ENCODE measurements around the gene FNBP1L. TPM values are rescaled to one million over a fixed set of nuclear protein-coding genes. Genes with fewer than 3 reads are reported as not detected.

Gene FNBP1L
- total and polyA plus RNA-seq, 7 donors, result 5.3 to 21.4 (median 16.3) TPM

GRCh38 chr1:93426181-93426580, 21.7 kb upstream of the FNBP1L start:
- no peak overlapping the region for H3K4me3 ChIP-seq
- ATAC-seq (no peak), DNase-seq (no peak)
- H3K4me1 ChIP-seq, result no peaks in the 10 kb centered on the region
- intact Hi-C loops (cut with DNase I), result no loop called here
- no peak overlapping the region for H3K27ac ChIP-seq
- no peak for TF ChIP-seq CTCF (IDR thresholded peaks at IDR 0.05)
- no peaks in the 10 kb centered on the region for H3K36me3 ChIP-seq (ENCODE audit: insufficient read depth in 1 of 2, low read depth in 1 of 2)
- H3K9me3 ChIP-seq, result no peaks in the 10 kb centered on the region
- WGBS, 3 donors, result 54 to 60% (median 57%) methylated on average over 2 of the region's 2 CpGs
- H3K27me3 ChIP-seq (ENCODE audit: insufficient read depth in 3 of 3, low read length in 2 of 3), result no peaks in the 10 kb centered on the region

GRCh38 chr1:93427656-93428055, 20.3 kb upstream of the FNBP1L start:
- no peaks in the 10 kb centered on the region for H3K27me3 ChIP-seq (ENCODE audit: insufficient read depth in 3 of 3, low read length in 2 of 3)
- 36 to 48% (median 37%) methylated on average over 3 of the region's 3 CpGs for WGBS, 3 donors
- ATAC-seq, result peak in 2 of 4 donors; percentile 41 to 94
- H3K4me1 ChIP-seq, result no peaks in the 10 kb centered on the region
- no peak for DNase-seq
- H3K4me3 ChIP-seq, result no peak overlapping the region
- H3K36me3 ChIP-seq (ENCODE audit: insufficient read depth in 1 of 2, low read depth in 1 of 2), result no peaks in the 10 kb centered on the region
- no peak overlapping the region for H3K27ac ChIP-seq
- intact Hi-C loops (cut with DNase I), result no loop called here
- no peak for TF ChIP-seq CTCF (IDR thresholded peaks at IDR 0.05)
- no peaks in the 10 kb centered on the region for H3K9me3 ChIP-seq

GRCh38 chr1:93433407-93433961, 14.4 kb upstream of the FNBP1L start:
- no peak for TF ChIP-seq CTCF (IDR thresholded peaks at IDR 0.05)
- intact Hi-C loops (cut with DNase I), result loop anchor here (10.0 kb wide), 3 partner anchors 129 to 411 kb away; no protein-coding TSS in a partner anchor
- ATAC-seq (peak in 2 of 4 donors; percentile 40 to 50), DNase-seq (no peak)
- Histone ChIP-seq H3K27me3 (ENCODE audit: insufficient read depth in 3 of 3, low read length in 2 of 3) (no peaks in the 10 kb centered on the region), H3K9me3 (no peaks in the 10 kb centered on the region), H3K36me3 (ENCODE audit: insufficient read depth in 1 of 2, low read depth in 1 of 2) (no peaks in the 10 kb centered on the region), H3K4me3 (no peak overlapping the region), H3K4me1 (no peaks in the 10 kb centered on the region), H3K27ac (no peak overlapping the region)
- 40 to 45% (median 41%) methylated on average over 5 of the region's 5 CpGs for WGBS, 3 donors

GRCh38 chr1:93434088-93434487, 13.8 kb upstream of the FNBP1L start:
- WGBS, 3 donors, result 87 to 91% (median 87%) methylated on average over 3 of the region's 3 CpGs
- H3K9me3 ChIP-seq, result no peaks in the 10 kb centered on the region
- H3K4me1 ChIP-seq, result no peaks in the 10 kb centered on the region
- intact Hi-C loops (cut with DNase I), result loop anchor here (10.0 kb wide), 3 partner anchors 129 to 411 kb away; no protein-coding TSS in a partner anchor
- H3K27ac ChIP-seq, result no peak overlapping the region
- H3K4me3 ChIP-seq, result no peak overlapping the region
- no peak for TF ChIP-seq CTCF (IDR thresholded peaks at IDR 0.05)
- no peaks in the 10 kb centered on the region for H3K27me3 ChIP-seq (ENCODE audit: insufficient read depth in 3 of 3, low read length in 2 of 3)
- ATAC-seq (no peak), DNase-seq (no peak)
- H3K36me3 ChIP-seq (ENCODE audit: insufficient read depth in 1 of 2, low read depth in 1 of 2), result no peaks in the 10 kb centered on the region

- no peak for ATAC-seq
- Histone ChIP-seq H3K36me3 (ENCODE audit: insufficient read depth in 1 of 2, low read depth in 1 of 2) (no peaks in the 10 kb centered on the region), H3K27ac (no peak overlapping the region), H3K4me3 (no peak overlapping the region), H3K27me3 (ENCODE audit: insufficient read depth in 3 of 3, low read length in 2 of 3) (no peaks in the 10 kb centered on the region), H3K9me3 (no peaks in the 10 kb centered on the region), H3K4me1 (no peaks in the 10 kb centered on the region)
- intact Hi-C loops (cut with DNase I), result loop anchor here (5.0 to 10.0 kb wide), 4 partner anchors 130 to 410 kb away; no protein-coding TSS in a partner anchor
- TF ChIP-seq CTCF (IDR thresholded peaks at IDR 0.05), result no peak
- 70 to 78% (median 71%) methylated on average over 5 of the region's 5 CpGs for WGBS, 3 donors
- DNase-seq, result no peak
Observed at GRCh38 chr1:93434987-93435386, 12.9 kb upstream of the FNBP1L start.

All from psoas muscle (tissue), 8 donors.